A673 (cell line): Measurements from ENCODE around the gene TRPV4. TPM values are rescaled to one million over a fixed set of nuclear protein-coding genes. Genes with fewer than 3 reads are reported as not detected.

Experiments
- BruUV-seq: library from RNA; stranded (reverse); fragments of 400-500 nt; replicated peaks from 2 replicates; lab custom pipeline; 2021; lab: Mats Ljungman, UMichigan
- CTCF ChIA-PET: fragments of 300-600 bp; sonication (Branson Sonifier 250); formaldehyde crosslinking; loops from one replicate; lab custom pipeline; 2022; ENCODE audit warnings: antibody characterized with exemption; lab: Charles Lee
- POLR2A ChIA-PET: fragments of 300-600 bp; sonication (Branson Sonifier 250); formaldehyde crosslinking; loops from one replicate; lab custom pipeline; 2022; ENCODE audit warnings: antibody characterized with exemption; ENCODE audit not compliant: low non-redundant PET; lab: Charles Lee
- DNase-seq: peaks from one replicate; pipeline ENCODE4 v3.0.0-alpha.2; 2015; ENCODE audit warnings: low spot score
- H3K27ac ChIP-seq: fragments of 200-600 bp; sonication (generic); 2 replicates; pipeline ENCODE4 v1.5.1; 2016; ENCODE audit warnings: mixed run types, low read depth, mild to moderate bottlenecking, mixed read lengths, antibody characterized with exemption, low read length; ENCODE audit not compliant: poor library complexity, severe bottlenecking
- H3K27me3 ChIP-seq: fragments of 200-600 bp; sonication (generic); replicated peaks from 2 replicates; pipeline ENCODE4 v1.6.1; 2017; ENCODE audit warnings: mixed run types, low read depth, mild to moderate bottlenecking, mixed read lengths, antibody characterized with exemption, low read length; ENCODE audit not compliant: insufficient read depth, poor library complexity
- H3K36me3 ChIP-seq: fragments of 200-600 bp; sonication (generic); 2 replicates; pipeline ENCODE4 v1.6.1; 2016; ENCODE audit warnings: mixed run types, mild to moderate bottlenecking, mixed read lengths, antibody characterized with exemption, low read length; ENCODE audit not compliant: insufficient read depth, poor library complexity, severe bottlenecking
- H3K4me1 ChIP-seq: fragments of 200-600 bp; sonication (generic); 2 replicates; pipeline ENCODE4 v1.6.1; 2017; ENCODE audit warnings: mixed run types, mild to moderate bottlenecking, mixed read lengths, antibody characterized with exemption, low read length; ENCODE audit not compliant: insufficient read depth, poor library complexity, severe bottlenecking
- H3K4me3 ChIP-seq: fragments of 200-600 bp; sonication (generic); 2 replicates; pipeline ENCODE4 v1.5.1; 2016; ENCODE audit warnings: low read depth, mixed run types, mild to moderate bottlenecking, mixed read lengths, low read length; ENCODE audit not compliant: poor library complexity, severe bottlenecking
- H3K9me3 ChIP-seq: fragments of 200-600 bp; sonication (generic); 2 replicates; pipeline ENCODE4 v1.6.1; 2016; ENCODE audit warnings: mixed run types, low read depth, mild to moderate bottlenecking, mixed read lengths, antibody characterized with exemption, low read length; ENCODE audit not compliant: poor library complexity, severe bottlenecking
- EZH2 ChIP-seq: fragments of 200-600 bp; sonication (generic); IDR thresholded peaks from 2 replicates; pipeline ENCODE4 v1.6.1; 2017; ENCODE audit warnings: borderline replicate concordance, low read depth, mild to moderate bottlenecking, mixed read lengths, antibody characterized with exemption, low read length; ENCODE audit not compliant: poor library complexity, severe bottlenecking
- intact Hi-C: fragments of 100-400 bp; cut with micrococcal nuclease; formaldehyde crosslinking; loops from one replicate; pipeline ENCODE4 v1.10.0; 2022; ENCODE audit not compliant: unreplicated experiment
- total RNA-seq: library from RNA; stranded (reverse); gene quantifications from 2 replicates; pipeline ENCODE4 v1.2.3, GENCODE V29; 2021
- TF ChIP-seq, protein P1 (sequence below): fragments of 300-800, 200-600 bp; sonication (generic); conservative IDR thresholded peaks from 2 replicates; pipeline ENCODE4 v1.5.1; 2017; ENCODE audit warnings: low read depth, mild to moderate bottlenecking, antibody characterized with exemption, low read length, moderate library complexity, mixed read lengths

Gene TRPV4
- total RNA-seq, 1 experiment from 2014 or later = 0.11 TPM

DNA sequence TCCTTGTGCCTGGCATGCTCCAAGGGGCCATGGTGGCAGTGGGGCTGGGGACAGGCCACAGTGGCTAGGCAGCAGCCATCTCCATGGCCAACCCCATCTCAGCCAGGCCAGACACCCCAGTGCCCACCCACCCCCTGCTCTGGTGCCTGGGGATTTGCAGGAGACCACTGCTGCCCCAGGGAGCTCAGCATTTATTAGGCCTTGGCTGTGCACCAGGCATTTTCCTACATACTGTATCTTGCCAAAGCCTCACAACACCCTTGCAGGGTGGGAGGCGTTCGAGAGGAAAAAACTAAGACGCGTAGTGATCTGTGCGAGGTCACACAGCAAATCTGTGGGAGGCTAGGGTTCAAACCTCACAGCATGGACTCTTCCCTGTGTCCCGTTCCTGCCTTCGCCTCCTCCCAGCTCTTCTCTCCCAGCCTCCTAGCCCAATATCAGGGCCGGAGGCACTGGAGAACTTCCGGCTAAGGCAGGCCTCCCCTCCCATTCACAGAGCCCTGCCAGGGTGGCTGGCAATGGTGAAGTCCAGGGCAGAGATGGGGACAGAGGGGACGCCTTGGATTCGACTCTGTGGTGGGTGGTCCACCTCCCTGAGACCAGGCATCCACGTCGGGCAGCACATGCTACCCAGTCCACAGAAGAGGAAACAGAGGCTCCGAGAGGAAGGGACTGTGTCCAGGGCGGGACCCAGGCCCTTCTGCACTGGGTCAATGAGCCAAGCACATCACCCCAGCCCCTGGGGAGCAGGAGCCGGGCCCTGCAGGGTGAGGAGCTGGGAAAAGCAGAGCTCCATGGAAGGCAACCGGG, 62.1 kb downstream of the TRPV4 start:
- BruUV-seq = no TSS peak
- no peak overlapping the region for H3K4me3 ChIP-seq
- intact Hi-C loops = no loop called here
- no peak overlapping the region for H3K27ac ChIP-seq
- POLR2A ChIA-PET = no interaction called here
- H3K9me3 ChIP-seq = no peaks in the 10 kb centered on the region
- DNase-seq = no peak
- H3K36me3 ChIP-seq = no peaks in the 10 kb centered on the region
- H3K27me3 ChIP-seq = no peaks in the 10 kb centered on the region
- CTCF ChIA-PET = interaction anchor here (0.9 kb wide), 1 partner anchor 173 kb away, joined by 3 read pairs; no protein-coding TSS in a partner anchor
- TF ChIP-seq, protein P1, sequence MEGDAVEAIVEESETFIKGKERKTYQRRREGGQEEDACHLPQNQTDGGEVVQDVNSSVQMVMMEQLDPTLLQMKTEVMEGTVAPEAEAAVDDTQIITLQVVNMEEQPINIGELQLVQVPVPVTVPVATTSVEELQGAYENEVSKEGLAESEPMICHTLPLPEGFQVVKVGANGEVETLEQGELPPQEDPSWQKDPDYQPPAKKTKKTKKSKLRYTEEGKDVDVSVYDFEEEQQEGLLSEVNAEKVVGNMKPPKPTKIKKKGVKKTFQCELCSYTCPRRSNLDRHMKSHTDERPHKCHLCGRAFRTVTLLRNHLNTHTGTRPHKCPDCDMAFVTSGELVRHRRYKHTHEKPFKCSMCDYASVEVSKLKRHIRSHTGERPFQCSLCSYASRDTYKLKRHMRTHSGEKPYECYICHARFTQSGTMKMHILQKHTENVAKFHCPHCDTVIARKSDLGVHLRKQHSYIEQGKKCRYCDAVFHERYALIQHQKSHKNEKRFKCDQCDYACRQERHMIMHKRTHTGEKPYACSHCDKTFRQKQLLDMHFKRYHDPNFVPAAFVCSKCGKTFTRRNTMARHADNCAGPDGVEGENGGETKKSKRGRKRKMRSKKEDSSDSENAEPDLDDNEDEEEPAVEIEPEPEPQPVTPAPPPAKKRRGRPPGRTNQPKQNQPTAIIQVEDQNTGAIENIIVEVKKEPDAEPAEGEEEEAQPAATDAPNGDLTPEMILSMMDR = no peak
- TF ChIP-seq EZH2 = no peak
- H3K4me1 ChIP-seq = no peaks in the 10 kb centered on the region

DNA sequence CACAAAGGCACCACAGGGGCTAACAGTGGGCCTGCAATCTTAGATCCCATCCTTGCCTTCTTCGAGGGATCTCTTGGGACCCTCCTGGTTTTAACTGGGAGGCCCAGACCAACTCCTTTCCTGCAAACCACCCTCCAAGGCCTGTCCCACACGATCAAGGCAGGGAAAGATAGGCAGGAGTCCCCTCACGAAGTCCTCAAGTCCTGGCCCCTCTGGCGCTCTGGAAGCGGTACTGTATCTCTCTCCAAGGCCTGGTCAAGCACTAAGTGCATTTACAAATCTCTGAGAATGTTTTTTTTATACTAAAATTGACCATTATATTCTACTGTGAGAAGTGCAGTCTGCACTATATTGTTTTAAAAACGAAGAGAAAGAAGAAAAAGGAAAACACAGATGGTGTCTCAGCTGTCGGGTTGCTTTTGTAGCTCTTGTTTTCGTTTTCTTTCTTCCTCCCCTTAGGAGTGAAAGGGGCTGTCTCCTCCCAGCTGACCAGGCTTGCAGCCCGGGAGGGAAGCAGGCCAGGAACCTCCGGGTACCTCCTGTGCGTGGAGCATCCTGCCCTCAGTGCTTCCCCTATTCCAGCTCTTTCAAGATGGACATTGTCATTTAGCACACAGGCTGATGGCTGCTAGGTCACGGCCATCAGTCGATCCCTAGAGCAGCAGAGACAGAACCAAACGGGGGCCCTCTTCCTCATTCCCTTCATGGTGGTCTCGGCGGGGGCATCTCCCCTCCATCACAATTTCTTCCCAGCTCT, 62.9 kb downstream of the TRPV4 start:
- intact Hi-C loops = no loop called here
- CTCF ChIA-PET = interaction anchor here (0.9 kb wide), 1 partner anchor 172 kb away, joined by 3 read pairs; no protein-coding TSS in a partner anchor
- H3K27ac ChIP-seq = no peak overlapping the region

More for the DNA sequence above, 62.9 kb downstream of the TRPV4 start:
- POLR2A ChIA-PET = no interaction called here
- Histone ChIP-seq H3K9me3 (no peaks in the 10 kb centered on the region), H3K27me3 (no peaks in the 10 kb centered on the region), H3K4me3 (no peak overlapping the region), H3K4me1 (no peaks in the 10 kb centered on the region), H3K36me3 (no peaks in the 10 kb centered on the region)
- no TSS peak for BruUV-seq
- TF ChIP-seq, protein P1 = no peak
- no peak for TF ChIP-seq EZH2
- DNase-seq = no peak
